GM15510 (cell line): ENCODE data around the gene EMC1.

Source experiments
- POLR2A ChIP-seq: IDR thresholded peaks from 3 replicates; pipeline ENCODE4 v1.6.1; 2011; ENCODE audit warnings: borderline replicate concordance; ENCODE audit not compliant: insufficient read length; ENCODE audit errors: extremely low read depth

The EMC1 gene

GRCh38 chr1:19260211-19261138 is 9.2 kb upstream of the EMC1 start:
- no peak for TF ChIP-seq POLR2A

GRCh38 chr1:19258353-19258752 is 7.0 kb upstream of the EMC1 start:
- no peak for TF ChIP-seq POLR2A

GRCh38 chr1:19257178-19257914 is 6.0 kb upstream of the EMC1 start:
- TF ChIP-seq POLR2A, result no peak

GRCh38 chr1:19255288-19255687 is 4.0 kb upstream of the EMC1 start:
- TF ChIP-seq POLR2A, result no peak

- TF ChIP-seq POLR2A, result no peak
Observed at GRCh38 chr1:19254416-19254815, 3.1 kb upstream of the EMC1 start.

GRCh38 chr1:19250629-19251304 is 557 bp downstream of the EMC1 start:
- TF ChIP-seq POLR2A, result no peak

- TF ChIP-seq POLR2A, result no peak
Observed at GRCh38 chr1:19240673-19241538, 10.4 kb downstream of the EMC1 start.

GRCh38 chr1:19239876-19240275 is 11.4 kb downstream of the EMC1 start:
- TF ChIP-seq POLR2A, result no peak

GRCh38 chr1:19234224-19234623 is 17.1 kb downstream of the EMC1 start:
- TF ChIP-seq POLR2A, result no peak

- TF ChIP-seq POLR2A, result no peak
Observed at GRCh38 chr1:19232524-19232846, 18.8 kb downstream of the EMC1 start.

GRCh38 chr1:19229828-19230325 is 21.4 kb downstream of the EMC1 start:
- no peak for TF ChIP-seq POLR2A

- TF ChIP-seq POLR2A, result no peak
Observed at GRCh38 chr1:19229229-19229628, 22.1 kb downstream of the EMC1 start.

- no peak for TF ChIP-seq POLR2A
Observed at GRCh38 chr1:19222979-19223824, 28.1 kb downstream of the EMC1 start.
